Chondrocyte (in vitro differentiated cells): ENCODE measurements around the gene NTF3. TPM values are rescaled to one million over a fixed set of nuclear protein-coding genes. Genes with fewer than 3 reads are reported as not detected.

Experiments used
- DNase-seq: peaks from one replicate; pipeline ENCODE4 v3.0.0; 2021; ENCODE audit warnings: mixed read lengths, low spot score
- H3K27ac Mint-ChIP-seq: one replicate; pipeline ENCODE4 v1.8.0; 2021; ENCODE audit warnings: mild to moderate bottlenecking, moderate library complexity, mixed read lengths; ENCODE audit not compliant: unreplicated experiment
- H3K27me3 Mint-ChIP-seq: 2 replicates; pipeline ENCODE4 v1.8.0; 2021; ENCODE audit warnings: low read depth, mixed read lengths
- H3K36me3 Mint-ChIP-seq: 2 replicates; pipeline ENCODE4 v1.8.0; 2021; ENCODE audit warnings: low read depth, mixed read lengths
- H3K4me1 Mint-ChIP-seq: 2 replicates; pipeline ENCODE4 v1.8.0; 2021; ENCODE audit warnings: low read depth, mild to moderate bottlenecking, mixed read lengths
- H3K4me3 Mint-ChIP-seq: one replicate; pipeline ENCODE4 v1.8.0; 2021; ENCODE audit warnings: mild to moderate bottlenecking, moderate library complexity, mixed read lengths; ENCODE audit not compliant: unreplicated experiment
- H3K9me3 Mint-ChIP-seq: 2 replicates; pipeline ENCODE4 v1.8.0; 2021; ENCODE audit warnings: low read depth, mixed read lengths
- total RNA-seq: library from RNA; stranded (reverse); gene quantifications from 3 replicates; pipeline ENCODE4 v1.2.1, GENCODE V29; 2021
- TF ChIP-seq, protein P1 (sequence below): fragments of 200-600 bp; sonication (generic); IDR thresholded peaks from 2 replicates; pipeline ENCODE4 v1.5.0; 2021; ENCODE audit warnings: antibody characterized with exemption, mild to moderate bottlenecking, moderate library complexity

NTF3 gene
- total RNA-seq, 1 donor from 2014 or later = 2.5 TPM

DNA sequence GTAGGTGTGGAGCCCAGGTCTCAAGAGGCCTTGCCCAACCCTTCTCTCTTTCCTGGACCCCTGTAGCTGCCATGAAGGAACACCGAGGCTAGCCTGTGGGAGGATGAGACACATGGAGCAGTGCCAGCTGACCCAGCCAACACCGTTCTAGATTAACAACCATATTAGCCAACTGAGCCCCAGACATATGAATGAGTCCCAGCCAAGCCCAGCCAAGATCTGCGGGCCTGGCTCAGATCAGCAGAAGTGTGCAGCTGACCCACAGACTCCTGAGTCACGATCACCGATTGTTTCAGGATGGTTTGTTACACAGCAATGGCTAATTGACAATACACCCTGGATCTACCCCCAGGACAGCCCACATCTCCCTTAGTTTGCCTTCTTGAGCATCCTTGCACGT, 82.1 kb downstream of the NTF3 start:
- DNase-seq = no peak
- Mint-ChIP-seq H3K4me3 (no peak overlapping the region), H3K27ac (peak overlapping the region; percentile 17), H3K27me3 (peaks cover 9% of the 10 kb centered on the region), H3K4me1 (no peaks in the 10 kb centered on the region), H3K36me3 (no peaks in the 10 kb centered on the region), H3K9me3 (no peaks in the 10 kb centered on the region)
- TF ChIP-seq, protein P1, sequence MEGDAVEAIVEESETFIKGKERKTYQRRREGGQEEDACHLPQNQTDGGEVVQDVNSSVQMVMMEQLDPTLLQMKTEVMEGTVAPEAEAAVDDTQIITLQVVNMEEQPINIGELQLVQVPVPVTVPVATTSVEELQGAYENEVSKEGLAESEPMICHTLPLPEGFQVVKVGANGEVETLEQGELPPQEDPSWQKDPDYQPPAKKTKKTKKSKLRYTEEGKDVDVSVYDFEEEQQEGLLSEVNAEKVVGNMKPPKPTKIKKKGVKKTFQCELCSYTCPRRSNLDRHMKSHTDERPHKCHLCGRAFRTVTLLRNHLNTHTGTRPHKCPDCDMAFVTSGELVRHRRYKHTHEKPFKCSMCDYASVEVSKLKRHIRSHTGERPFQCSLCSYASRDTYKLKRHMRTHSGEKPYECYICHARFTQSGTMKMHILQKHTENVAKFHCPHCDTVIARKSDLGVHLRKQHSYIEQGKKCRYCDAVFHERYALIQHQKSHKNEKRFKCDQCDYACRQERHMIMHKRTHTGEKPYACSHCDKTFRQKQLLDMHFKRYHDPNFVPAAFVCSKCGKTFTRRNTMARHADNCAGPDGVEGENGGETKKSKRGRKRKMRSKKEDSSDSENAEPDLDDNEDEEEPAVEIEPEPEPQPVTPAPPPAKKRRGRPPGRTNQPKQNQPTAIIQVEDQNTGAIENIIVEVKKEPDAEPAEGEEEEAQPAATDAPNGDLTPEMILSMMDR = no peak

DNA sequence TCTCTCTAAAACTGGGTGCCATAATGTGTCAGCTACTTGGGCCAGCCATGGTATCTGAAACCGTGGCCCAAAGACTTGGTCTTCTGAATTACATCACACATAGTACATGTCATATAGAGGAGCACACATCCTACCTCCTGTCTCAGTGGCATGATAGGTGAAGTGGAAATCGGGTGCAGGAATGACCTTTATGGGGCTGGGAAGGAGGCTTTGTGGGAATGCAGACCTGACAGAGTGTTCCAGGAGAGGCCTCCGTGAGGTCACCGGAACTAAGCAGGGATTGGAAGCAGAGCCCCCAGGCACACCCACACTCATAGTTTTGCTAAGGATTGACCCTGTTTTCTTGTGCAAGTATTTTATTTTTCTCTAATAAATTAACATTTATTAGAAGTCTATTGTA, 82.6 kb downstream of the NTF3 start:
- Mint-ChIP-seq H3K4me3 (no peak overlapping the region), H3K36me3 (no peaks in the 10 kb centered on the region), H3K9me3 (no peaks in the 10 kb centered on the region), H3K27me3 (peaks cover 9% of the 10 kb centered on the region), H3K27ac (no peak overlapping the region), H3K4me1 (no peaks in the 10 kb centered on the region)
- no peak for DNase-seq
- TF ChIP-seq, protein P1 = no peak

DNA sequence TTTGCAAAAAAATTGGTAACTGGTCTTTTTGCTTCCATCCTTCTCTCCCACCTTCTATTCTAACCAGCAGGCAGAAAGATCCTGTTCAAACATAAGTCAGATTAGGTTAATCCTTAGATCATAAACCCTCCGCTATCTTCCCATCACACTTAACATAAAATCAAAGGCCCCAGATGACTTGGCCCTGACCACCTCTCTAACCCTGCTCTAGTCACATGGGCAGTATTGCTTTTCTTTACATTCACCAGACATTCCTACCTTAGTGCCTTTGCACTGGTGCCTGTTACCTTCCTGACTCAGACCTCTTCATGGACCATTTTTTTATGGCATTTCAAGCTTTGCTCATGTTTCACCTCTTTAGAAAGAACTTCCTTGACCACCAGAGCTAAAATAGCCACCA, 83.5 kb downstream of the NTF3 start:
- no peaks in the 10 kb centered on the region for H3K4me1 Mint-ChIP-seq
- no peak overlapping the region for H3K27ac Mint-ChIP-seq
- no peak for DNase-seq
- H3K27me3 Mint-ChIP-seq = peaks cover 9% of the 10 kb centered on the region
- TF ChIP-seq, protein P1 = no peak
- no peaks in the 10 kb centered on the region for H3K9me3 Mint-ChIP-seq
- H3K36me3 Mint-ChIP-seq = no peaks in the 10 kb centered on the region
- H3K4me3 Mint-ChIP-seq = no peak overlapping the region

DNA sequence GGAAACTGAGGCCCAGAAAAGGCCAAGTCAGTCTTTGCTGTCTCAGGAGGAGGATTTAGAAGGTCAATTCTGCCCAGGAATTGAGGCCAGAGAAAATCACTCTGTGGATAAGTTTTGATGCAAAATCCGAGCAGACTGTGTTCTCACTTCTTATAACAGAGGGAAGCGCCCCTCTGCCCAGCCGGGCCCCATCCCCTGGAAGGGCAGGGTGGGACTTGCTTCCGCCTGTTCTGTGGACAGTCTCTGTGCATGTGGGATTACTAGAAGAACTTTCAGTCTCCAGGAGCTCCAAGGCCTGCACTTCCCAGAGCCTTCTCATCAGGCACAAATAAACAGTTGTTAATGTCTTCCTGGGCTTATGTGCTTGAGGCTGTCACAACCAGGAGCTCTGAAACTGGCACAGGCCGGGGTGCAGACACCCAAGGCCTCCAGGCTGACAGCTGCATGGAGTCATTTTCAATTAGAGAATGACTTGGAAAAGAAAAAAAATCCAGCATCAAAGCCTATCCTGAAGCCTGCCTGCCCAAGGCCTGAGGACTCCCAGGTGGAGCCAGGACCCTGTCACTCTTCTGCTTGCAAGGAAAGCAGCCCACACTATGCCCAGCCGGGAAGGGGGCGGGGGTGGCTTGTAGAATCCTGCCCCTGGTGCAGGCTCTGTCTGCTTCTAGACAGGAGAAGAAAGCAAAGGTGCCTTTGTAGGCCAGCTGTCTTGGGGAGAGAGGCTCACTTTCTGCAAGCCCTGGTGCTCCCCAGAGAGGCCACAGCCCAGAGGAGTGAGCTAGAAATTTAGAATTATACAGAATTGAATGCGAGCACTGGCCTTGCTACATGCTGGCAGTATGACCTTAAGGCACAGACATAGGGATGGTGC, 84.7 kb downstream of the NTF3 start:
- DNase-seq = no peak
- H3K27me3 Mint-ChIP-seq = peaks cover 6% of the 10 kb centered on the region
- H3K36me3 Mint-ChIP-seq = no peaks in the 10 kb centered on the region
- TF ChIP-seq, protein P1 = no peak
- H3K4me3 Mint-ChIP-seq = no peak overlapping the region
- no peaks in the 10 kb centered on the region for H3K9me3 Mint-ChIP-seq
- no peaks in the 10 kb centered on the region for H3K4me1 Mint-ChIP-seq
- no peak overlapping the region for H3K27ac Mint-ChIP-seq

DNA sequence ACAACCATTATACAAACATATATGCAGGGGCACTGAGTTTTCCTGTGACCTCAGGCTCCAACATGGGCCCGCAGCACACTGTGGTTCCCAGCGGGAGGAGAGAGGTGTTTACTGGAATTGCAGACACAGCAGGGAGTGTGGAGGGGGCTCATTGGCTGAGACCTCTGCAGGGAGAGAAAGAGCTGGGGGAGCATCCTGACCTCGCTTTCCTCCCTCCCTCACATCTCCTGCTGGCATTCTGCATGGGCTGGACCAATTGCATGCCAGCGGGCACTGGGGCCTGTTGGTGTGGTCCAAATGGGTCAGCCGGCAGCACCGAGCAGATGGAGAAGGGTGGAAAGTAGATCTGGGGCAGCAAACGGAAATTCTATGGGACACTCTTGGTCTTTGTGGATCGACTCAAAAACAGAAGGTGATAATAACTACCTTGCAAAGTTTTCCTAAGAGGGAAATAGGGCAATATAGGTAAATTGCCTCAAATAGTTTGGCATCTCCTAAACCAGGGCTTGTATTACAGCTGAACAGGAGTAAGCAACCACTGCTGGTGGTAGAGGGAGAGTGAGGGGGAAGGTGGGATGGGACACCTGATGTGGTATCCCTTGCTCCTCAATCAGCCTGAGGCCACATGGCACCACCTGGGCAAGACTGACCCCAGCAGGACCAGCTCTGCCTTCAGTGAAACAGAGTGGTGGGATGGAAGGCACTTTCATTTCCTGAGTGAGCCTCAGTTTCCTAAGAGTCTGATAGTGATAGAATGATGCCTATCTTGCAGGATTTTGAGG, 86.9 kb downstream of the NTF3 start:
- TF ChIP-seq, protein P1 = no peak
- Mint-ChIP-seq H3K36me3 (no peaks in the 10 kb centered on the region), H3K27me3 (no peaks in the 10 kb centered on the region), H3K27ac (no peak overlapping the region), H3K4me1 (no peaks in the 10 kb centered on the region), H3K9me3 (no peaks in the 10 kb centered on the region), H3K4me3 (no peak overlapping the region)
- no peak for DNase-seq
